ENCODE results near the gene TRIM25. TPM values are rescaled to one million over a fixed set of nuclear protein-coding genes. Genes with fewer than 3 reads are reported as not detected.

The TRIM25 gene
- total and polyA plus RNA-seq, 2 of the 8 experiments (the other 6 are each of a cell fraction or from before 2014, with no cell fraction given), result 16.6 to 38.9 TPM

DNA sequence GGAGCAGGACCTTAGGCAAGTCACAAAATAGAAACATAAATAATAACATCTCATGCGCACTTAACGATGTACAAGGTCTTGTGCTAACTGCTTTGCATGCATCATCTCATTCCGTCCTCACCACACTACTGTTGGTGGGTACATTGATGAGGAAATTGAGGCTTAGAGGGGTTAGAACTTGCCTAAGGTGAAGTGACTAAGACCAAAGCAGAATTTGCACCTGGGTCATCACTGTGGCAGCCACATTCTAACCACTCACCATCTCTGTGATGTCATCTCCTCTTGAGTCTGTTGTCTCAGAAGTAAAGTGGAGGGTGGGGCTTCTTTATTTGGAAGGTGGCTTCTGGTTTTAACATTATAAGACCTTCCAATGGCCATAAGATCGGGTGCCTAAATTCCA is 20.4 kb upstream of the TRIM25 start:
- H3K36me3 ChIP-seq (ENCODE audit: control insufficient read depth in 2 of 4, insufficient read depth in 4 of 4, low read length in 3 of 4), result peaks cover 0 to 35% (median 22%) of the 10 kb centered on the region in 4 experiments; a peak in 6 of 8 replicates
- H4K8ac ChIP-seq (ENCODE audit: extremely low read depth, insufficient read depth, low read length), result no peak overlapping the region
- H2BK120ac ChIP-seq (replicated peaks; ENCODE audit: low read depth, low read length), result no peak overlapping the region
- H2AK5ac ChIP-seq (ENCODE audit: low read depth, low read length), result no peak overlapping the region
- no peak overlapping the region for H2BK5ac ChIP-seq (ENCODE audit: low read depth, low read length)
- FAIRE-seq, result no peak
- ChIA-PET POLR2A (ENCODE audit: partially characterized antibody) (interaction anchor here (1.5 kb wide), 1 partner anchor 18 kb away, joined by 3 read pairs; no protein-coding TSS in a partner anchor), CTCF (ENCODE audit: partially characterized antibody) (no interaction called here)
- TF ChIP-seq, protein P1, sequence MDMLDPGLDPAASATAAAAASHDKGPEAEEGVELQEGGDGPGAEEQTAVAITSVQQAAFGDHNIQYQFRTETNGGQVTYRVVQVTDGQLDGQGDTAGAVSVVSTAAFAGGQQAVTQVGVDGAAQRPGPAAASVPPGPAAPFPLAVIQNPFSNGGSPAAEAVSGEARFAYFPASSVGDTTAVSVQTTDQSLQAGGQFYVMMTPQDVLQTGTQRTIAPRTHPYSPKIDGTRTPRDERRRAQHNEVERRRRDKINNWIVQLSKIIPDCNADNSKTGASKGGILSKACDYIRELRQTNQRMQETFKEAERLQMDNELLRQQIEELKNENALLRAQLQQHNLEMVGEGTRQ (IDR thresholded peaks at IDR 0.05; ENCODE audit: low read length), result no peak
- TF ChIP-seq MAX (IDR thresholded peaks at IDR 0.05), result no peak
- TF ChIP-seq RNF2 (IDR thresholded peaks at IDR 0.05; ENCODE audit: borderline replicate concordance, low read depth, low read length, missing control alignments, poor library complexity, severe bottlenecking), result no peak
- TF ChIP-seq SP1 (IDR thresholded peaks at IDR 0.05; ENCODE audit: low read depth, low read length), result no peak
- TF ChIP-seq CEBPB (IDR thresholded peaks at IDR 0.05; ENCODE audit: low read depth, low read length), result no peak
- TF ChIP-seq CHD1 (IDR thresholded peaks at IDR 0.05; ENCODE audit: low read depth, low read length), result no peak
- TF ChIP-seq NANOG (IDR thresholded peaks at IDR 0.05; ENCODE audit: insufficient read depth, low read depth, low read length, poor library complexity, severe bottlenecking), result no peak
- no peak for TF ChIP-seq EP300 (IDR thresholded peaks at IDR 0.05; ENCODE audit: borderline replicate concordance in 1 of 2, low read depth in 2 of 2, low read length in 2 of 2)
- no peak for TF ChIP-seq HDAC2 (IDR thresholded peaks at IDR 0.05; ENCODE audit: borderline replicate concordance in 1 of 2, low read depth in 2 of 2, low read length in 2 of 2)
- no peak for TF ChIP-seq BRCA1 (IDR thresholded peaks at IDR 0.05; ENCODE audit: low read depth, low read length)
- TF ChIP-seq EZH2 (IDR thresholded peaks at IDR 0.05; ENCODE audit: low read depth, low read length, severe bottlenecking), result no peak
- H4K5ac ChIP-seq (ENCODE audit: insufficient read length, low read depth, low read length), result no peak overlapping the region
- no peaks in the 10 kb centered on the region for H3K23me2 ChIP-seq (ENCODE audit: low read depth, low read length)
- H3K27me3 ChIP-seq (replicated peaks in 1 of 4; ENCODE audit: control insufficient read depth in 3 of 4, extremely low read depth in 1 of 4, insufficient read depth in 3 of 4, low read length in 3 of 4), result no peaks in the 10 kb centered on the region
- H2AFZ ChIP-seq (ENCODE audit: low read length), result no peak overlapping the region
- H2BK12ac ChIP-seq (ENCODE audit: low read depth, low read length), result no peak overlapping the region
- no peak overlapping the region for H3K23ac ChIP-seq (ENCODE audit: insufficient read length)
- WGBS, 2 experiments (ENCODE audit: extremely low coverage in 1 of 2, insufficient coverage in 1 of 2, insufficient read length in 1 of 2, insufficient replicate concordance in 2 of 2, low coverage in 1 of 2, low lambda C conversion rate in 2 of 2, missing lambda C conversion rate in 1 of 2), result 91% methylated on average over 4 of the region's 4 CpGs; no CpG with 5 or more reads in 1 of the 2 experiments
- no peak for DNase-seq (ENCODE audit: low read depth in 1 of 2, low spot score in 2 of 2)
- H3K14ac ChIP-seq (ENCODE audit: insufficient read length), result no peak overlapping the region
- H3K4me1 ChIP-seq (replicated peaks in 1 of 4; ENCODE audit: control insufficient read depth in 3 of 4, insufficient read depth in 4 of 4, low read length in 3 of 4), result no peaks in the 10 kb centered on the region
- H3K4ac ChIP-seq (replicated peaks; ENCODE audit: insufficient read length, low read depth, low read length), result no peak overlapping the region
- H2BK15ac ChIP-seq (ENCODE audit: low read length), result no peak overlapping the region
- H3K9me3 ChIP-seq (ENCODE audit: insufficient read depth in 2 of 2, low read depth in 1 of 2, low read length in 1 of 2), result peaks cover 13 to 30% of the 10 kb centered on the region in 2 experiments
- H3K4me2 ChIP-seq (ENCODE audit: insufficient read depth in 1 of 2, low read depth in 2 of 2, low read length in 2 of 2), result no peak overlapping the region
- H3K9ac ChIP-seq (replicated peaks in 1 of 4; ENCODE audit: extremely low read depth in 1 of 4, low read depth in 3 of 4, low read length in 3 of 4), result no peak overlapping the region
- H4K91ac ChIP-seq (replicated peaks; ENCODE audit: insufficient read length, low read length), result no peak overlapping the region
- H3K27ac ChIP-seq (ENCODE audit: low read depth, low read length), result no peak overlapping the region
- no peak overlapping the region for H2BK20ac ChIP-seq (ENCODE audit: low read length)
- no peaks in the 10 kb centered on the region for H3K79me2 ChIP-seq (ENCODE audit: control insufficient read depth in 1 of 2, insufficient read depth in 2 of 2, low read length in 2 of 2)
- no peak overlapping the region for H3K4me3 ChIP-seq (ENCODE audit: extremely low read depth in 1 of 4, insufficient read depth in 2 of 4, low read depth in 3 of 4, low read length in 4 of 4)
- H3K18ac ChIP-seq (ENCODE audit: extremely low read depth, low read length), result no peak overlapping the region
- H3K79me1 ChIP-seq (ENCODE audit: low read depth, low read length), result no peaks in the 10 kb centered on the region
- no peak overlapping the region for H3K56ac ChIP-seq (replicated peaks; ENCODE audit: insufficient read length, low read depth, low read length)
- H4K20me1 ChIP-seq (replicated peaks in 1 of 2; ENCODE audit: control insufficient read depth in 1 of 2, insufficient read depth in 2 of 2, low read length in 2 of 2), result no peaks in the 10 kb centered on the region

Measured in H1 (cell line).